B cell (primary cell): ENCODE results near the gene FBXO7. TPM values are rescaled to one million over a fixed set of nuclear protein-coding genes. Genes with fewer than 3 reads are reported as not detected.

ENCODE experiments used
- ATAC-seq: fragments of 200-7000 bp; cut with Tn5 transposase; one replicate; pipeline ENCODE4 v1.10.0; 2021; ENCODE audit warnings: low read depth, mild to moderate bottlenecking, moderate number of reproducible peaks, moderate library complexity
- CTCF ChIA-PET: fragments of 350-600 bp; sonication (Branson Sonifier 250); formaldehyde crosslinking; loops from one replicate; lab custom pipeline; 2021; ENCODE audit warnings: antibody characterized with exemption, inconsistent platforms; lab: Charles Lee
- POLR2A ChIA-PET: fragments of 350-600 bp; sonication (Branson Sonifier 250); formaldehyde crosslinking; loops from one replicate; lab custom pipeline; 2021; ENCODE audit warnings: antibody characterized with exemption; lab: Charles Lee
- DNase-seq: peaks from one replicate; pipeline ENCODE4 v3.0.0; 2013
- H2AFZ ChIP-seq: 2 replicates; pipeline ENCODE4 v1.6.1; 2012; ENCODE audit warnings: mild to moderate bottlenecking, low read depth, low read length; ENCODE audit not compliant: insufficient read depth, poor library complexity, severe bottlenecking
- H3K27ac ChIP-seq, 2 donors: 1 replicate in 1 of 2; 2 replicates in 1 of 2; pipeline ENCODE4 v1.5.1; 2012 to 2013; ENCODE audit warnings: low read length in 2 of 2, mild to moderate bottlenecking in 2 of 2, moderate library complexity in 1 of 2
- H3K27me3 ChIP-seq, 4 experiments: fragments of 200-600 bp in 1 of 4; sonication (generic) in 1 of 4; replicated peaks in 1 of 4; 1 replicate in 2 of 4; 2 replicates in 2 of 4; pipeline versions ENCODE4 v1.6.1 to v1.7.0; 2013 to 2016; ENCODE audit warnings: low read length in 3 of 4, mild to moderate bottlenecking in 2 of 4, mixed read lengths in 1 of 4, moderate library complexity in 1 of 4; ENCODE audit not compliant: insufficient read depth in 4 of 4, control insufficient read depth in 3 of 4; ENCODE audit errors: control extremely low read depth in 1 of 4
- H3K36me3 ChIP-seq, 2 experiments: replicated peaks in 1 of 2; 1 replicate in 1 of 2; 2 replicates in 1 of 2; pipeline versions ENCODE4 v1.6.1 to v1.7.1; 2013; ENCODE audit warnings: low read length in 1 of 2; ENCODE audit not compliant: insufficient read depth in 2 of 2, control insufficient read depth in 1 of 2; ENCODE audit errors: control extremely low read depth in 1 of 2, extremely low read depth in 1 of 2
- H3K4me1 ChIP-seq, 2 donors: fragments of 200-600 bp in 1 of 2; sonication (generic) in 1 of 2; 1 replicate in 1 of 2; 2 replicates in 1 of 2; pipeline versions ENCODE4 v1.5.1 to v1.6.1; 2013 to 2017; ENCODE audit warnings: low read length in 2 of 2; ENCODE audit not compliant: control insufficient read depth in 2 of 2, insufficient read depth in 2 of 2
- H3K4me2 ChIP-seq: replicated peaks from 2 replicates; pipeline ENCODE3; 2012; ENCODE audit warnings: mild to moderate bottlenecking, low read depth, low read length; ENCODE audit not compliant: poor library complexity, severe bottlenecking
- H3K4me3 ChIP-seq, 5 experiments: fragments of 200-600 bp in 1 of 5; sonication (generic) in 1 of 5; 1 replicate in 3 of 5; 2 replicates in 2 of 5; pipeline versions ENCODE4 v1.5.1 to v1.7.0; 2011 to 2016; ENCODE audit warnings: low read length in 4 of 5, mild to moderate bottlenecking in 4 of 5, low read depth in 2 of 5, control low read depth in 1 of 5, moderate library complexity in 1 of 5; ENCODE audit not compliant: insufficient read depth in 1 of 5; ENCODE audit errors: control extremely low read depth in 1 of 5, extremely low read depth in 1 of 5
- H3K79me2 ChIP-seq: fragments of 200-600 bp; sonication (generic); one replicate; pipeline ENCODE4 v1.6.0; 2016; ENCODE audit warnings: low read length; ENCODE audit not compliant: control insufficient read depth, insufficient read depth
- H3K9ac ChIP-seq: fragments of 200-600 bp; sonication (generic); 2 replicates; pipeline ENCODE4 v1.6.1; 2017; ENCODE audit warnings: mild to moderate bottlenecking, low read length, moderate library complexity
- H3K9me3 ChIP-seq, 3 donors: one replicate each; pipeline versions ENCODE4 v1.6.1 to v1.7.1; 2013; ENCODE audit warnings: low read length in 2 of 3; ENCODE audit not compliant: control insufficient read depth in 2 of 3, insufficient read depth in 1 of 3; ENCODE audit errors: control extremely low read depth in 1 of 3
- H4K20me1 ChIP-seq: 2 replicates; pipeline ENCODE4 v1.6.0; 2012; ENCODE audit warnings: mild to moderate bottlenecking, low read length; ENCODE audit not compliant: insufficient read depth, control insufficient read depth, poor library complexity, severe bottlenecking
- H3K27ac Mint-ChIP-seq: one replicate; pipeline ENCODE4 v1.8.0; 2021; ENCODE audit warnings: mixed read lengths
- H3K27me3 Mint-ChIP-seq: one replicate; pipeline ENCODE4 v1.8.0; 2021; ENCODE audit warnings: mixed read lengths
- H3K4me1 Mint-ChIP-seq: one replicate; pipeline ENCODE4 v1.8.0; 2021; ENCODE audit warnings: mixed read lengths
- H3K4me3 Mint-ChIP-seq: one replicate; pipeline ENCODE4 v1.8.0; 2021; ENCODE audit warnings: mixed read lengths
- H3K9me3 Mint-ChIP-seq: one replicate; pipeline ENCODE4 v1.8.0; 2022; ENCODE audit warnings: mixed read lengths; ENCODE audit not compliant: insufficient read depth
- CTCF ChIP-seq: fragments of 200-600 bp; IDR thresholded peaks from one replicate; pipeline ENCODE4 v1.8.0; 2022; ENCODE audit warnings: antibody characterized with exemption, mild to moderate bottlenecking
- EZH2 ChIP-seq: IDR thresholded peaks from 2 replicates; pipeline ENCODE4 v1.6.1; 2012; ENCODE audit warnings: borderline replicate concordance, low read depth, mild to moderate bottlenecking, moderate library complexity, low read length; ENCODE audit not compliant: insufficient read depth, poor library complexity, severe bottlenecking
- WGBS: methylation state at CpG from one replicate; pipeline ENCODE4 v1.1.5; 2013; ENCODE audit warnings: missing lambda C conversion rate; ENCODE audit not compliant: insufficient coverage; 5-methylcytosine and 5-hydroxymethylcytosine counted together
- intact Hi-C: fragments of 100-400 bp; cut with micrococcal nuclease; formaldehyde crosslinking; loops from one replicate; pipeline ENCODE4 v1.10.0; 2022
- polyA plus RNA-seq: library from polyadenylated mRNA; depleted of rRNA; stranded (reverse); fragments of >200 nt; gene quantifications from 2 replicates; pipeline ENCODE4 v1.2.3, GENCODE V29; 2012
- total RNA-seq, 2 donors: library from RNA; stranded (reverse); fragments of 120-200 nt in 1 of 2; gene quantifications; 1 replicate in 1 of 2; 2 replicates in 1 of 2; pipeline versions ENCODE4 v1.2.3 to v1.2.4, GENCODE V29; 2013 to 2022

FBXO7 gene
- total and polyA plus RNA-seq, 2 donors (not counting 1 experiment from before 2014, with no cell fraction given), result 66.2 to 106 TPM

DNA sequence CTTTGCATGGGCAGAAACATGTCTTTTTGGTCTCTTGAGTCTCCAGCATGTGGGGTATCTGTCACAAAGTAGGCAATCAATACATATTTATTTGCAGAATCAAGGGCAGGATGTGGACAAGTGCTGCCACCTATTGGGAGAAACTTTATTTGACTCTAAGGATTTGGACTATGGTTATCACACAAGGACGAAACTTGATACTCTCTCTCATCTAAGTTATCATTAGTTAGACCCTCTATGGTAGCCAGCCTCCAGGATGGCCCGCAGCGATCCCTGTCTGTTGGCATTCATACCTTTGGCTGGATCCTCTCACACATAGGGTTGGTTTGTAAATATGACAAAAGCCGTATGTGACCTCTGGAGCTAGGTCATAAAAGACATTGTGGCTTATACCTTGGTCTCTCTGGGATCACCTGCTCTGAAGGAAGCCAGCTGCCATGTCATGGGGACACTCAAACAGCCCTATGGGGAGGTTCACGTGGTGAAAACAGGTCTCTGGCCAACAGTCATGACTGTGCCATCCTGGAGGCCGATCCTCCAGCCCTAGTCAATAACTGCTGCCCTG is 1.1 kb upstream of the FBXO7 start:
- WGBS, result 50% methylated on average over 3 of the region's 6 CpGs
- DNase-seq (peak; percentile 65), ATAC-seq (no peak)
- Mint-ChIP-seq H3K4me3 (peak overlapping the region; percentile 97), H3K4me1 (peaks cover 24% of the 10 kb centered on the region), H3K27me3 (peaks cover 5% of the 10 kb centered on the region), H3K9me3 (no peaks in the 10 kb centered on the region), H3K27ac (peak overlapping the region; percentile 94)
- H4K20me1 ChIP-seq, result peaks cover 16% of the 10 kb centered on the region
- peak overlapping the region; percentile 71 for H3K4me2 ChIP-seq
- POLR2A ChIA-PET, result no interaction called here
- TF ChIP-seq EZH2 (no peak), CTCF (peak; percentile 88)
- H3K9ac ChIP-seq, result peak overlapping the region; percentile 95
- no peaks in the 10 kb centered on the region for H3K9me3 ChIP-seq
- H3K4me1 ChIP-seq, result peaks cover 24% of the 10 kb centered on the region in 2 donors
- H3K36me3 ChIP-seq, result no peaks in the 10 kb centered on the region
- peak overlapping the region; percentile 95 for H2AFZ ChIP-seq
- intact Hi-C loops, result loop anchor here (1.0 to 10.0 kb wide), 8 partner anchors 207 to 1881 kb away; partner anchors contain the start of genes PES1, PISD and SFI1
- H3K4me3 ChIP-seq, result peak overlapping the region in 3 of 5 experiments; percentile 72 to 81 (median 80)
- no peaks in the 10 kb centered on the region for H3K27me3 ChIP-seq
- peaks cover 49% of the 10 kb centered on the region for H3K79me2 ChIP-seq
- H3K27ac ChIP-seq, result peak overlapping the region in 1 of 2 donors; percentile 98
- CTCF ChIA-PET, result interaction anchor here (0.5 to 3.5 kb wide), 15 partner anchors 8 to 503 kb away, joined by 3 to 27 read pairs (median 4); partner anchors contain the start of gene RTCB

DNA sequence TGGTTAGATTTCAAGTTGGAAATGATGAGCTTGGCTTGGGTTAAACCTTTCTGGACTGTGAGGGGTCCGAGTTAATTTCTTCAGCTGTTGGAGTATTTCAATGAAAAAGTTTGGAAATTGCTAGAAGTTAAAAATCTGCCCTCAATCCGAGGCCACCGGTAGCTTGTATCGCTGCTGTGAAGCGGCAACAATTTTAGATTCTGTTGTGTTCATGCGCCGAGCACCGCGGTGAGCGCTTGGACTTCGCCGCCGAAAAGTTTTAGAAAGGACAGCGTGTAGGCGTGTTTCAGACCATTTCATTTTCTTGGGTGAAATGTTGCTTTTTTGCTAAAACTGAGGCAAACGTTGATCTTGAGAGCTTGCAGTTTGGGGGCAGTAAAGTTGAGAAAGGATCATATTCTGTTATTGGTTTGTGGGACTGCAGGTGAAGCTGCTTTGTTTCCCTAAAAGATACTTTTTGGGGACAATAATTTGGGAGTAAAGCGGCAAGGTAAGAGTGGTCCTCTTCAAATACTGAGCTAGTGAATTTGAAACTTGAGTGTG is 928 bp downstream of the FBXO7 start:
- CTCF ChIA-PET, result interaction anchor here (0.7 to 3.5 kb wide), 10 partner anchors 9 to 505 kb away, joined by 3 to 27 read pairs (median 4); partner anchors contain the start of gene RTCB
- Mint-ChIP-seq H3K4me3 (peak overlapping the region; percentile 97), H3K4me1 (peaks cover 39% of the 10 kb centered on the region), H3K9me3 (no peaks in the 10 kb centered on the region), H3K27me3 (no peaks in the 10 kb centered on the region), H3K27ac (peak overlapping the region; percentile 94)
- TF ChIP-seq EZH2, result no peak
- TF ChIP-seq CTCF, result no peak
- Histone ChIP-seq H3K27ac (peak overlapping the region; percentile 86 to 98), H3K4me2 (peak overlapping the region; percentile 71), H4K20me1 (peaks cover 33% of the 10 kb centered on the region), H3K9ac (peak overlapping the region; percentile 95), H3K27me3 (no peaks in the 10 kb centered on the region), H3K9me3 (no peaks in the 10 kb centered on the region), H3K4me1 (peaks cover 33 to 38% of the 10 kb centered on the region in 2 donors), H2AFZ (peak overlapping the region; percentile 95), H3K79me2 (peaks cover 70% of the 10 kb centered on the region), H3K4me3 (peak overlapping the region; percentile 44 to 81 (median 72)), H3K36me3 (peaks cover 0 to 8% of the 10 kb centered on the region in 2 experiments)
- POLR2A ChIA-PET, result interaction anchor here (0.7 to 1.4 kb wide), 2 partner anchors 498 to 1129 kb away, joined by 3 read pairs; partner anchors contain the start of gene PATZ1
- intact Hi-C loops, result loop anchor here (1.0 to 10.0 kb wide), 6 partner anchors 63 to 1089 kb away; partner anchors contain the start of genes PISD, RTCB and SFI1
- no peak for DNase-seq
- WGBS, result 0% methylated on average over 16 of the region's 17 CpGs
- ATAC-seq, result no peak
